Stomach (tissue), 4 donors: ENCODE data around the gene KIFAP3.

Experiments used
- CTCF ChIP-seq, 7 experiments: fragments of 450-650 bp in 4 of 7; fragments of 200-600 bp in 3 of 7; sonication (generic) in 3 of 7; IDR thresholded peaks; one replicate each; pipeline ENCODE4 v1.5.1; 2016 to 2019; ENCODE audit warnings: antibody characterized with exemption in 7 of 7, control low read depth in 2 of 7, mild to moderate bottlenecking in 1 of 7
- POLR2A ChIP-seq, 4 donors: fragments of 450-650 bp; IDR thresholded peaks; one replicate each; pipeline ENCODE4 v1.6.1; 2016; ENCODE audit warnings: antibody characterized with exemption in 4 of 4, control low read depth in 2 of 4, mild to moderate bottlenecking in 1 of 4, moderate library complexity in 1 of 4
- POLR2AphosphoS5 ChIP-seq, 3 donors: sonication (generic); formaldehyde crosslinking; IDR thresholded peaks; one replicate each; pipeline ENCODE4 v1.6.1; 2016; ENCODE audit warnings: antibody characterized with exemption in 3 of 3

GRCh38 chr1:169885207-169885606 is 189.3 kb downstream of the KIFAP3 start:
- TF ChIP-seq POLR2AphosphoS5 (IDR thresholded peaks at IDR 0.05) = no peak
- no peak for TF ChIP-seq POLR2A (IDR thresholded peaks at IDR 0.05)
- no peak for TF ChIP-seq CTCF (IDR thresholded peaks at IDR 0.05)
